Activated naive CD4-positive, alpha-beta T cell treated with anti-CD3 and anti-CD28 coated beads, Interleukin-2, amount 10 ng/mL, durations not matched to agents 7 days and 5 days (primary cell): ENCODE results near the gene KDM2A.
A peak's percentile ranks its signal among the peaks of the same experiment; 100 is the strongest.

Experiments
- CTCF ChIA-PET: fragments of 350-600 bp; sonication (Branson Sonifier 250); formaldehyde crosslinking; loops from one replicate; lab custom pipeline; 2021; ENCODE audit warnings: antibody characterized with exemption; lab: Charles Lee
- DNase-seq: peaks from one replicate; pipeline ENCODE4 v3.0.0-alpha.2; 2020
- H3K27ac Mint-ChIP-seq: one replicate; pipeline ENCODE4 v1.8.0; 2021; ENCODE audit warnings: mild to moderate bottlenecking, moderate library complexity, mixed read lengths
- H3K27me3 Mint-ChIP-seq: one replicate; pipeline ENCODE4 v1.8.0; 2021; ENCODE audit warnings: mild to moderate bottlenecking, mixed read lengths
- H3K36me3 Mint-ChIP-seq: one replicate; pipeline ENCODE4 v1.8.0; 2021; ENCODE audit warnings: mixed read lengths
- H3K4me1 Mint-ChIP-seq: one replicate; pipeline ENCODE4 v1.8.0; 2021; ENCODE audit warnings: mixed read lengths
- H3K4me3 Mint-ChIP-seq: one replicate; pipeline ENCODE4 v1.8.0; 2021; ENCODE audit warnings: mild to moderate bottlenecking, moderate library complexity, mixed read lengths
- H3K9me3 Mint-ChIP-seq: one replicate; pipeline ENCODE4 v1.8.0; 2021; ENCODE audit warnings: mixed read lengths

The KDM2A gene

DNA sequence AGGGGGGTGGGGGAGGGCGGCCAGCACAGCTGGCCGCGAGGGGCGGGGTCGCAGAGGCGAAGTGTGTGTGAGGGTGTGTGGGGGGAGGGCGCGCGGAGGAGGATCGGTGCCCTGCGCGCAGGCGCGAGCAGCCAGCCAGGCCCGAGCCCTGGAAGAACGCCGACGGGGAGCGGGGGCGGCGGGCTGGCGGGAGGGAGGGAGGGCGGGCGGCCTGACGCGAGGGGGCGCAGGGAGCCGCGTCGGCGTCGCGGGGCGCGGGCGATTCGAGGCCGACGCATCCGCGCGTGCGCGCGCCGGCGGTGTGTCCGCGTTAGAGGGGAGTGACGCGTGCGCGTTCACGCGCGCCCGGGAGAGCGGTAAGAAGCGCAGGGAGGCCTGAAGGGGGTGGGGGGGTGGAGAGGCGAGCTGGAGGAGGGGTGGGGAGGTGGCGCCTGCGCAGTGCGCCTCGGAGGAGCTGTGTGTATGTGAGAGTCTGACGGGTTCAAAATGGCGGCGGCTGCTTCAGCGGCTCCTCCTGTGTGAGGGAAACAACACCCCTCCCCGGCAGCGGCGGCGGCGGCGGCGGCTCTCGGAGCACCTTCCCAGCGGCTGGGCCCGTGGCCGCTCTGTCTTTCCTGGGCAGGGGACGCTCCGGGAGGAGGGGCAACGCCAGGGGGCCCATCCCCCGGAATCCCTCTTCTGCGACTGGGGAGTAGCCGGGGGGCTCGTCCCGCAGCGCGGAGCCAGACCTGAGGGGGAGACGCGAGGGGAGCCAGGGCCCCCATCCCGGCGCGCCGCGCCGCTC, at the start of gene KDM2A:
TSS of gene KDM2A (plus strand) at position 463 of the 784 bp plus-strand sequence. CDS start 2,054 bp downstream, outside the sequence.
- DNase-seq: peak; percentile 99
- CTCF ChIA-PET: interaction anchor here (0.9 to 1.6 kb wide), 3 partner anchors 38 to 199 kb away, joined by 4 to 5 read pairs (median 4); no protein-coding TSS in a partner anchor
- Mint-ChIP-seq H3K9me3 (no peaks in the 10 kb centered on the region), H3K27ac (peak within 1 kb of the TSS; percentile 93), H3K27me3 (peaks cover 17% of the 10 kb centered on the region), H3K4me3 (peak within 1 kb of the TSS; percentile 99), H3K36me3 (peaks cover 21% of the 10 kb centered on the region), H3K4me1 (peaks cover 25% of the 10 kb centered on the region)

DNA sequence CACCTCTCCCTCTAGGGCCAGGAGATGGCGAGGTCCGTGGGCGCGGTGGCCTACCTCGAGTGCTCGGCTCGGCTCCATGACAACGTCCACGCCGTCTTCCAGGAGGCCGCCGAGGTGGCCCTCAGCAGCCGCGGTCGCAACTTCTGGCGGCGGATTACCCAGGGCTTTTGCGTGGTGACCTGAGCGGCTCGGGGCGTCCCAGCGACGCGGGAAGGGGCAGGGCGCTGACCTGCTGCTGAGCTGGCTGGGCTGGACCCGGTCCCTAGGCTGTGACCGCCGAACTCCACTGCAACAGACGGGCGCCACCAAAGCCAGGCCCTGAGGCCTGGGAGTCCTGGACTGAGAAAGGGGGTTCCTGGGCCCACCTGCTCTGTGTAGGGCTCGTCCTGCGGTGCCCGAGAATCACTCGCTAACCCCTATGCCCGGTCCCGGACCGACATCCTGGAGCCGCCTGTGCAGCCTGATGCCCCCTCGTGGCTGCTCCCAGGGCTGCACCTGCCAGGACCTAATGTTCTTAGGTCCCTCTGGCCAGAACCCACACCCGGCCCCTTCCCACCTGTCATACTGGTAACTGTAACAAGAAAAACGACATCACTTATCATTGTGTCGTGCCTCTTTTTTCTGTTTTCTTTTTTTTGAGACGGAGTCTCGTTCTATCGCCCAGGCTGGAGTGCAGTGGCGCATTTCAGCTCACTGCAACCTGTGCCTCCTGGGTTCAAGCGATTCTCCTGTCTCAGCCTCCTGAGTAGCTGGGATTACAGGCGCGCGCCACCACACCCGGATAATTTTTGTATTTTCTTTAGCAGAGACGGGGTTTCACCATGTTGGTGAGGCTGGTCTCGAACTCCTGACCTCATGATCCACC, 47.4 kb upstream of the KDM2A start:
- H3K4me3 Mint-ChIP-seq: no peak overlapping the region
- peaks cover 42% of the 10 kb centered on the region for H3K27me3 Mint-ChIP-seq
- DNase-seq: peak; percentile 84
- no peak overlapping the region for H3K27ac Mint-ChIP-seq
- H3K4me1 Mint-ChIP-seq: peaks cover 4% of the 10 kb centered on the region
- no peaks in the 10 kb centered on the region for H3K36me3 Mint-ChIP-seq
- CTCF ChIA-PET: interaction anchor here (1.0 to 5.1 kb wide), 7 partner anchors 10 to 377 kb away, joined by 3 to 48 read pairs (median 4); partner anchors contain the start of gene RHOD
- no peaks in the 10 kb centered on the region for H3K9me3 Mint-ChIP-seq

DNA sequence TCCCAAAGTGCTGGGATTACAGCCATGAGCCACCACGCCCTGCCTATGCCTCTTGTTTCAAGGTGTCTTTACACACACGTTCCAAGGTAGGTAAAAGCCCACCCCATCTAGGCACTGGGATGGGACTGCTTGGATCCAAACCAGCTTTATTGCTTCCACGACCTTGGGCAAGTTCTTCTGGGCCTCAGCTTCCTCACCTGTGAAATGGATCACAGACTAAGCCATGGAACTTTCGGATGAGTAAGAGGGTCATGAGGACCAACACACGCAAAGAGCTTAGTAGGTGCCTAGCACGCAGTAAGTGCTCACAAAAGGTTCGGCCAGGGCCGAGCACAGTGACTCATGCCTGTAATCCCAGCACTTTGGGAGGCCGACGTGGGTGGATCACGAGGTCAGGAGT, 46.8 kb upstream of the KDM2A start:
- CTCF ChIA-PET: interaction anchor here (0.7 to 5.1 kb wide), 8 partner anchors 10 to 377 kb away, joined by 3 to 48 read pairs (median 3); partner anchors contain the start of gene RHOD
- H3K9me3 Mint-ChIP-seq: no peaks in the 10 kb centered on the region
- H3K27ac Mint-ChIP-seq: no peak overlapping the region
- DNase-seq: no peak
- no peak overlapping the region for H3K4me3 Mint-ChIP-seq
- peaks cover 48% of the 10 kb centered on the region for H3K27me3 Mint-ChIP-seq
- H3K36me3 Mint-ChIP-seq: no peaks in the 10 kb centered on the region
- H3K4me1 Mint-ChIP-seq: peaks cover 4% of the 10 kb centered on the region

DNA sequence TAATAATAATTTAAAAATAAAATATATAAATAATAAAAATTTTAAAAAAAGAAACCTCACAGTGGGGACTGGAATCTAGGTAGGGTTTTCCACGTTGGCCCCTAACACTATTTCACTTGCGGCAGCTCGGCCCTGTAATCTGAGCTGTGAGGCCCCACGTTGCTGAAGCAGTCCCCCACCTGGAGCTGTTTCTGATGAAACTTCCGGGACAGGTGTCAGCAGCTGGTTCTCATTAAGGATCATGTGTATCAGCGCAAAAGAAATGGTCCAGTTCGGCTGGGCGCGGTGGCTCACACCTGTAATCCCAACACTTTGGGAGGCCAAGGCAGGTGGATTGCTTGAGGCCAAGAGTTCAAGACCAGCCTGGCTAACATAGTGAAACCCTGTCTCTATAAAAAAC, 45.2 kb upstream of the KDM2A start:
- no peaks in the 10 kb centered on the region for H3K36me3 Mint-ChIP-seq
- CTCF ChIA-PET: interaction anchor here (0.6 to 5.1 kb wide), 4 partner anchors 9 to 244 kb away, joined by 3 to 48 read pairs (median 4); partner anchors contain the start of gene RHOD
- no peak overlapping the region for H3K27ac Mint-ChIP-seq
- peaks cover 4% of the 10 kb centered on the region for H3K4me1 Mint-ChIP-seq
- peaks cover 52% of the 10 kb centered on the region for H3K27me3 Mint-ChIP-seq
- no peak for DNase-seq
- H3K4me3 Mint-ChIP-seq: no peak overlapping the region
- no peaks in the 10 kb centered on the region for H3K9me3 Mint-ChIP-seq

DNA sequence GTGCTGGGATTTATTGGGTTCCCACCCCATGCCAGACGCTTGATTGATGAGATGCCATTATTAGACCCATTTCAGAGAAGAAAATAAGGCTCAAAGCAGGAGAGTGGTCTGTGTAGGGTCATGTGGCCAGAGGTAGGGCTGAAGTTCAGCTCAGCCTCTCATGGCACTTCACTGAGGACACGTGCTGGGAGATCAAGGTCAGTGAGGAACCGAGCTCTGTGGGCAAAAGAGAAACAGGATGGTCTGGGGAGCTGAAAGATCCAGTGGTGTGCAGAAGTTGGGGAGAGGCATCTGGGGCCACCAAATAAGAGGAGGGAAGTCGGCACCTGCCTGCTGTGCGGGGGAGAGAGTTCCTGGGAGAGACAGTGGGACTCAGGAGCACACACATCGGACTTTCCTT, 42.9 kb upstream of the KDM2A start:
- H3K27me3 Mint-ChIP-seq: peaks cover 41% of the 10 kb centered on the region
- peaks cover 4% of the 10 kb centered on the region for H3K4me1 Mint-ChIP-seq
- H3K4me3 Mint-ChIP-seq: no peak overlapping the region
- no peak overlapping the region for H3K27ac Mint-ChIP-seq
- no peaks in the 10 kb centered on the region for H3K9me3 Mint-ChIP-seq
- CTCF ChIA-PET: interaction anchor here (1.6 kb wide), 1 partner anchor 110 kb away, joined by 3 read pairs; no protein-coding TSS in a partner anchor
- no peaks in the 10 kb centered on the region for H3K36me3 Mint-ChIP-seq
- DNase-seq: no peak

- Mint-ChIP-seq H3K4me1 (peaks cover 16% of the 10 kb centered on the region), H3K27me3 (peaks cover 52% of the 10 kb centered on the region), H3K9me3 (no peaks in the 10 kb centered on the region), H3K36me3 (no peaks in the 10 kb centered on the region), H3K27ac (no peak overlapping the region), H3K4me3 (no peak overlapping the region)
- DNase-seq: no peak
- CTCF ChIA-PET: interaction anchor here (0.6 to 1.3 kb wide), 3 partner anchors 16 to 1802 kb away, joined by 3 to 5 read pairs (median 4); no protein-coding TSS in a partner anchor
Measured at GRCh38 chr11:67079065-67079705, 39.9 kb upstream of the KDM2A start.

DNA sequence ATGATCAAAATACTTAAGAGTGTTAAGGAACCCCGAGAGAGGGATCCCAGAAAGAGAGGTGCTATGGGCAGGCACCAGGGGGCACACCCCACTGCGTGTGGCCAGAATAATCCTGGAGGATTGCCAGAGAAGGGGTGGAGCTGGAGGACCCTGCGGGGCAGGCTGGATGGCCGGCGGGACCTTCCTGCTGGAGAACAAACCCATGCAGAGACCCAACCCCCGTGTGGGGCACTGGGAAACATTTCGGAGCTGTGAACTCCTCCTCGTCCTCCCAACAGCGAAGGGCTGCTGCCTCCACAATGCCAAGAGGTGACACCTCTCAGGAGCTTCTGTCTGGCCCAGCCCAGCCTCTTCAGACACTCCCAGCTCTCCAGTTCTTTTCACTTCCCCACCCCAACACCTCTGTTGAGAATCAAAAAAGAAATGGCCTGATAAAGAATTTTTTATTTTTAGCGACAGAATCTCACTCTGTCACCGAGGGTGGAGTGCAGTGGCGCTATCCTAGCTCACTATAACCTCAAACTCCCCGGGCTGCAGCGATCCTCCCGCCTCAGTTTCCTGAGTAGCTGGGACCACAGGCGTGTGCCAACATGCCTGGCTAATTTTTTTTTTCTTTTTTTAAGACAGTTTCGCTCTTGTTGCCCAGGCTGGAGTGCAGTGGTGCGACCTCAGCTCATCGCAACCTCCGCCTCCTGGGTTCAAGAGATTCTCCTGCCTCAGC, 36.8 kb upstream of the KDM2A start:
- Mint-ChIP-seq H3K27ac (no peak overlapping the region), H3K4me1 (peaks cover 16% of the 10 kb centered on the region), H3K27me3 (peaks cover 31% of the 10 kb centered on the region), H3K36me3 (no peaks in the 10 kb centered on the region), H3K4me3 (peak overlapping the region; percentile 13), H3K9me3 (no peaks in the 10 kb centered on the region)
- CTCF ChIA-PET: interaction anchor here (0.6 to 2.4 kb wide), 17 partner anchors 8 to 300 kb away, joined by 3 to 11 read pairs (median 4); no protein-coding TSS in a partner anchor
- no peak for DNase-seq

GRCh38 chr11:67083786-67084366, 35.2 kb upstream of the KDM2A start:
- Mint-ChIP-seq H3K4me3 (no peak overlapping the region), H3K4me1 (peaks cover 16% of the 10 kb centered on the region)

GRCh38 chr11:67085617-67086016, 33.4 kb upstream of the KDM2A start:
- no peak overlapping the region for H3K27ac Mint-ChIP-seq
- peaks cover 16% of the 10 kb centered on the region for H3K4me1 Mint-ChIP-seq
- no peaks in the 10 kb centered on the region for H3K36me3 Mint-ChIP-seq
- no peak for DNase-seq
- H3K27me3 Mint-ChIP-seq: peaks cover 17% of the 10 kb centered on the region
- CTCF ChIA-PET: interaction anchor here (1.0 kb wide), 1 partner anchor 82 kb away, joined by 3 read pairs; no protein-coding TSS in a partner anchor
- no peak overlapping the region for H3K4me3 Mint-ChIP-seq
- no peaks in the 10 kb centered on the region for H3K9me3 Mint-ChIP-seq

More at GRCh38 chr11:67083786-67084366, 35.2 kb upstream of the KDM2A start:
- Mint-ChIP-seq H3K9me3 (no peaks in the 10 kb centered on the region), H3K27me3 (peaks cover 20% of the 10 kb centered on the region), H3K27ac (no peak overlapping the region), H3K36me3 (no peaks in the 10 kb centered on the region)
- CTCF ChIA-PET: interaction anchor here (0.6 to 1.7 kb wide), 4 partner anchors 84 to 234 kb away, joined by 3 to 5 read pairs (median 4); no protein-coding TSS in a partner anchor
- no peak for DNase-seq

DNA sequence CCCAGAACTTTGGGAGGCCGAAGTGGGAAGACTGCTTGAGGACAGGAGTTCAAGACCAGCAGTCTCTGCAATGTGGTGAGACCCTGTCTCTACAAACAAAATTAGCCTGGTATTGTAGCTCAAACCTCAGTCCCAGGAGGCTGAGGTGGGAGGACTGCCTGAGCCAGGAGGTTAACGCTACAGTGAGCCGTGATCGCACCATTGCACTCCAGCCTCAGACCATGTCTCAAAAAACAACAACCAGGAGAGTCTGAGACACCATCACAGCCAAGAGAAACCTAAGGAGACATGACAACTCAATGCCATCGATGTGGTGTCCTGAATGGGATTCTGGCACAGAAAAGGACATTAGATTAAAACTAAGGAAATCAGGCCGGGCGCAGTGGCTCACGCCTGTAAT, 28.3 kb upstream of the KDM2A start:
- peaks cover 22% of the 10 kb centered on the region for H3K27me3 Mint-ChIP-seq
- CTCF ChIA-PET: interaction anchor here (1.1 kb wide), 1 partner anchor 10 kb away, joined by 3 read pairs; no protein-coding TSS in a partner anchor
- no peaks in the 10 kb centered on the region for H3K4me1 Mint-ChIP-seq
- no peaks in the 10 kb centered on the region for H3K36me3 Mint-ChIP-seq
- H3K9me3 Mint-ChIP-seq: no peaks in the 10 kb centered on the region
- H3K27ac Mint-ChIP-seq: no peak overlapping the region
- no peak overlapping the region for H3K4me3 Mint-ChIP-seq
- no peak for DNase-seq

DNA sequence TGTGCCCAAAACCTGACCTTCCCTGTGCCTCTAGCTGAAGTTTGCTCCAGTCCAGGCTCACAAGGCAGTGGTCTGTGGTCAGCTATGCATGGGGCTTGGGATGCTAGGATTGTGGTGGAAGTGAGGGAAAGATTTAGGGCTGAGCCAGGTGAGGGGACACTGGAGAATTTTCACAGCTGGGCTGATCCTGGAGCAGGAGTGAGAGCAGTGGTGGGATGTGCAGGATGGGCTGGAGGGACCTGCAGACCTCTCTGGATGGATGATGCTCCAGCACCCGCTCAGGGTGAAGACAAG, 23.9 kb upstream of the KDM2A start:
- DNase-seq: no peak
- H3K36me3 Mint-ChIP-seq: no peaks in the 10 kb centered on the region
- H3K27ac Mint-ChIP-seq: no peak overlapping the region
- no peaks in the 10 kb centered on the region for H3K9me3 Mint-ChIP-seq
- H3K27me3 Mint-ChIP-seq: peaks cover 29% of the 10 kb centered on the region
- peaks cover 8% of the 10 kb centered on the region for H3K4me1 Mint-ChIP-seq
- H3K4me3 Mint-ChIP-seq: no peak overlapping the region
- CTCF ChIA-PET: interaction anchor here (0.9 to 1.5 kb wide), 4 partner anchors 9 to 145 kb away, joined by 3 to 4 read pairs (median 4); no protein-coding TSS in a partner anchor

GRCh38 chr11:67098799-67099429, 20.1 kb upstream of the KDM2A start:
- no peak for DNase-seq
- Mint-ChIP-seq H3K27me3 (peaks cover 22% of the 10 kb centered on the region), H3K27ac (no peak overlapping the region), H3K9me3 (no peaks in the 10 kb centered on the region), H3K4me1 (peaks cover 22% of the 10 kb centered on the region), H3K4me3 (no peak overlapping the region), H3K36me3 (peaks cover 3% of the 10 kb centered on the region)
- CTCF ChIA-PET: interaction anchor here (1.3 kb wide), 2 partner anchors 10 to 12 kb away, joined by 3 read pairs; no protein-coding TSS in a partner anchor
